HCT116 (cell line): ENCODE data around the gene TENM3.

Source experiments
- ATF3 ChIP-seq: IDR thresholded peaks from 2 replicates; pipeline ENCODE4 v1.6.1; 2012
- CBX3 ChIP-seq: IDR thresholded peaks from 2 replicates; pipeline ENCODE4 v1.6.1; 2012; ENCODE audit warnings: low read depth
- CEBPB ChIP-seq: IDR thresholded peaks from 2 replicates; pipeline ENCODE4 v1.6.1; 2012; ENCODE audit warnings: low read depth
- CTCF ChIP-seq, 3 experiments: fragments of 200-600 bp in 1 of 3; sonication (generic) in 1 of 3; IDR thresholded peaks in 2 of 3; conservative IDR thresholded peaks in 1 of 3; 2 replicates each; pipeline ENCODE4 v1.5.1; 2012 to 2017; ENCODE audit warnings: low read depth in 2 of 3, low read length in 2 of 3, antibody characterized with exemption in 1 of 3, borderline replicate concordance in 1 of 3, control low read depth in 1 of 3, mild to moderate bottlenecking in 1 of 3, mixed read lengths in 1 of 3, mixed run types in 1 of 3, moderate library complexity in 1 of 3; ENCODE audit not compliant: insufficient read depth in 1 of 3
- EGR1 ChIP-seq: IDR thresholded peaks from 2 replicates; pipeline ENCODE4 v1.6.1; 2012; ENCODE audit warnings: low read depth
- ELF1 ChIP-seq: IDR thresholded peaks from 2 replicates; pipeline ENCODE4 v1.6.1; 2012; ENCODE audit warnings: low read depth, borderline replicate concordance
- EZH2 ChIP-seq: fragments of 200-600 bp; sonication (generic); IDR thresholded peaks from 2 replicates; pipeline ENCODE4 v1.6.1; 2017; ENCODE audit warnings: antibody characterized with exemption, mixed run types
- EZH2phosphoT487 ChIP-seq: fragments of 200-600 bp; IDR thresholded peaks from 2 replicates; pipeline ENCODE4 v1.6.1; 2018; ENCODE audit warnings: antibody characterized with exemption, borderline replicate concordance
- FOSL1 ChIP-seq: IDR thresholded peaks from 2 replicates; pipeline ENCODE4 v1.6.1; 2012; ENCODE audit warnings: low read depth
- POLR2A ChIP-seq: IDR thresholded peaks from 2 replicates; pipeline ENCODE4 v1.7.0; 2011; ENCODE audit warnings: borderline replicate concordance; ENCODE audit not compliant: insufficient read depth, insufficient read length; ENCODE audit errors: extremely low read depth
- POLR2AphosphoS5 ChIP-seq: IDR thresholded peaks from 2 replicates; pipeline ENCODE4 v1.6.1; 2011; ENCODE audit warnings: mild to moderate bottlenecking, low read depth, low read length, moderate library complexity
- SIN3A ChIP-seq: IDR thresholded peaks from 2 replicates; pipeline ENCODE4 v1.6.1; 2012; ENCODE audit warnings: low read depth
- SP1 ChIP-seq: IDR thresholded peaks from 2 replicates; pipeline ENCODE4 v1.6.1; 2012; ENCODE audit warnings: low read depth
- SRF ChIP-seq: IDR thresholded peaks from 2 replicates; pipeline ENCODE4 v1.6.1; 2012; ENCODE audit warnings: low read depth

- TF ChIP-seq POLR2AphosphoS5 (no peak), FOSL1 (no peak), CTCF (IDR thresholded peaks at IDR 0.05 in 2 of 3, conservative IDR thresholded peaks at IDR 0.05 in 1 of 3; ENCODE audit: borderline replicate concordance in 1 of 3, insufficient read depth in 1 of 3, low read depth in 2 of 3, low read length in 2 of 3) (no peak), EGR1 (no peak), SIN3A (no peak), POLR2A (no peak), EZH2 (no peak), EZH2phosphoT487 (no peak), ELF1 (no peak), ATF3 (no peak), CEBPB (no peak), CBX3 (no peak), SRF (no peak), SP1 (no peak)
These were observed 46.6 kb downstream of the TENM3 start for GRCh38 chr4:182289809-182290208.
